Activated CD4-positive, alpha-beta T cell treated with anti-CD3 and anti-CD28 coated beads, Interleukin-2, amount 50 U/mL, for 4 hours (primary cell): ENCODE measurements around the gene FRMD4A.

Source experiments
- DNase-seq, 2 experiments: peaks; one replicate each; pipeline ENCODE4 v3.0.0-alpha.2; 2020

Gene FRMD4A

GRCh38 chr10:14330388-14331061 is at the start of gene FRMD4A:
Gene FRMD4A, minus strand, starts transcription at chr10:14330924.
- DNase-seq, result no peak

GRCh38 chr10:14379556-14380280 is 49.0 kb upstream of the FRMD4A start:
- no peak for DNase-seq

GRCh38 chr10:14378387-14378960 is 47.8 kb upstream of the FRMD4A start:
- DNase-seq, result no peak

GRCh38 chr10:14377591-14378175 is 47.0 kb upstream of the FRMD4A start:
- no peak for DNase-seq

- DNase-seq, result no peak
Observed at GRCh38 chr10:14374745-14375445, 44.2 kb upstream of the FRMD4A start.

GRCh38 chr10:14372606-14373005 is 41.9 kb upstream of the FRMD4A start:
- no peak for DNase-seq

GRCh38 chr10:14371581-14371980 is 40.9 kb upstream of the FRMD4A start:
- no peak for DNase-seq

- no peak for DNase-seq
Observed at GRCh38 chr10:14370894-14371293, 40.2 kb upstream of the FRMD4A start.

GRCh38 chr10:14369906-14370305 is 39.2 kb upstream of the FRMD4A start:
- no peak for DNase-seq

GRCh38 chr10:14366760-14367159 is 36.0 kb upstream of the FRMD4A start:
- no peak for DNase-seq

- DNase-seq, result no peak
Observed at GRCh38 chr10:14365266-14365665, 34.5 kb upstream of the FRMD4A start.

GRCh38 chr10:14362104-14362503 is 31.4 kb upstream of the FRMD4A start:
- no peak for DNase-seq

- DNase-seq, result no peak
Observed at GRCh38 chr10:14360961-14361360, 30.2 kb upstream of the FRMD4A start.

GRCh38 chr10:14360515-14360914 is 29.8 kb upstream of the FRMD4A start:
- no peak for DNase-seq

- DNase-seq, result no peak
Observed at GRCh38 chr10:14358886-14359573, 28.3 kb upstream of the FRMD4A start.

- no peak for DNase-seq
Observed at GRCh38 chr10:14356921-14357320, 26.2 kb upstream of the FRMD4A start.

GRCh38 chr10:14355750-14356149 is 25.0 kb upstream of the FRMD4A start:
- no peak for DNase-seq

- no peak for DNase-seq
Observed at GRCh38 chr10:14353291-14353913, 22.7 kb upstream of the FRMD4A start.

GRCh38 chr10:14350006-14350405 is 19.3 kb upstream of the FRMD4A start:
- no peak for DNase-seq

- DNase-seq, result no peak
Observed at GRCh38 chr10:14349081-14349480, 18.4 kb upstream of the FRMD4A start.

GRCh38 chr10:14345262-14345661 is 14.5 kb upstream of the FRMD4A start:
- no peak for DNase-seq
